ENCODE data around the gene AMOTL1. TPM values are rescaled to one million over a fixed set of nuclear protein-coding genes. Genes with fewer than 3 reads are reported as not detected.

AMOTL1 gene
- total RNA-seq, 1 donor from 2014 or later: 79.3 TPM

DNA sequence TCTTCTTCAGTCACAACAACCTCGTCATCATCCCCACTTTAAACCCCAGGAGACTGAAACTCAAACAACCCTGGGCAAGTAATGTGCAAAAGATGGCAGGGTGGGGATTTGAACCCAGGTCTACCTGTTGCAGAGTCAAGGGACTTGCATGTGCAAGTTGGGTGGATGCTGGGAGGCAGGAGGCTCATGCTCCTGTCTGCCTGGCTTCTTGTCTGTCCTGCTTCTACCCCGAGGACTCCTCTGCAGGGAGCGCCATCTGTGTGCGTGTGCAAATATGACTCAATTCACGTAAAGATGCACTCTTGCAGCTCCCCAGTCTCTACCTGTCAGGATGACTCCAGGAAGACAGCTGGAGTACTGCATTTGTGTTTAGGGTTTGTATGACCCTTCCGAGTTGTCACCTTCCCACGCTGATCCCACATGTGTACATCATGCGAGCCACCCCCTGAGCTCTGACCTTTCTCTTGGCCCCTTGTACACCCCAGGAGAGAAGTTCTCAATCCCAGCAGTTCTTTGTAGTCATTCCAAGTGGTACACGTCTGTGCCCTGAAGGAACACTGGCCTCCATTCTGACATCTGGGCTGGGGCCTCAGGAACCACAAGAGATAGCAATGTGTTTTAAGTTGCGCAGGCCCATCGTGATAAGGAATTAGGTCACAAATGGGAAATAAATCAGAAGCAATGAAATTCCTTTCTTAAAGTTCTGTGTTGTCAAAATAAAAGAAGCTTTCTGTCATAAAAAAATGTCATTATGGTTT lies 109.5 kb downstream of the AMOTL1 start:
- Histone ChIP-seq H3K27me3 (ENCODE audit: control insufficient read depth in 3 of 3, insufficient read depth in 3 of 3, low read length in 3 of 3) (no peaks in the 10 kb centered on the region), H3K27ac (ENCODE audit: low read depth, low read length) (no peak overlapping the region), H3K36me3 (ENCODE audit: control insufficient read depth in 3 of 3, insufficient read depth in 3 of 3, low read length in 3 of 3) (peaks cover 21 to 80% (median 75%) of the 10 kb centered on the region in 3 donors), H3K4me3 (ENCODE audit: low read length in 3 of 3) (no peak overlapping the region), H3K4me1 (ENCODE audit: control insufficient read depth in 3 of 3, insufficient read depth in 3 of 3, low read length in 3 of 3) (peaks cover 17 to 20% (median 20%) of the 10 kb centered on the region in 3 donors), H3K9ac (ENCODE audit: low read depth in 1 of 3, low read length in 3 of 3) (no peak overlapping the region), H3K9me3 (ENCODE audit: control insufficient read depth in 3 of 3, low read length in 3 of 3) (no peaks in the 10 kb centered on the region)

- Histone ChIP-seq H3K27me3 (ENCODE audit: control insufficient read depth in 3 of 3, insufficient read depth in 3 of 3, low read length in 3 of 3) (no peaks in the 10 kb centered on the region), H3K9ac (ENCODE audit: low read depth in 1 of 3, low read length in 3 of 3) (no peak overlapping the region), H3K4me3 (ENCODE audit: low read length in 3 of 3) (no peak overlapping the region), H3K9me3 (ENCODE audit: control insufficient read depth in 3 of 3, low read length in 3 of 3) (no peaks in the 10 kb centered on the region), H3K36me3 (ENCODE audit: control insufficient read depth in 3 of 3, insufficient read depth in 3 of 3, low read length in 3 of 3) (peaks cover 21 to 72% (median 66%) of the 10 kb centered on the region in 3 donors), H3K4me1 (ENCODE audit: control insufficient read depth in 3 of 3, insufficient read depth in 3 of 3, low read length in 3 of 3) (peaks cover 9 to 12% (median 10%) of the 10 kb centered on the region in 3 donors), H3K27ac (ENCODE audit: low read depth, low read length) (no peak overlapping the region)
Measured at GRCh38 chr11:94879006-94879405, 110.8 kb downstream of the AMOTL1 start.

DNA sequence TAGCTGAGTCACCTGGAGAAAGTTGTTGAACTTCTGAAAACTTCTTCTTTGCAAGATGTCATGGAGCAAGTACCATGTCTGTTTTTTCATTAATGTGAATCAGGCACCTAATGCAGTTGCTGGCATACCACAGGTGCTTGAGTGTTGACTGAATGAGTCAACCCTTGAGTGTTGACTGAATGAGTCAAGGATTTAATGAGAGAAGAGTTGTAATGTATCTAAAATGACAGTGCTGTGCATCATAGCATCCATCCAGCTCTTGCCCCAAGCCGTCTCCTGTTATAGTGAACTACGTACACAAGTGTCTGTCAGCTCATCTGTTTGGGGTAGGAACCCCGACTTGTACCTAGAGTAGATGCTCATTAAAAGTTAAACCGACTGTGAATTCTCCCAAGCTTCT lies 112.1 kb downstream of the AMOTL1 start:
- Histone ChIP-seq H3K4me1 (ENCODE audit: control insufficient read depth in 3 of 3, insufficient read depth in 3 of 3, low read length in 3 of 3) (peaks cover 3 to 7% (median 3%) of the 10 kb centered on the region in 3 donors), H3K4me3 (ENCODE audit: low read length in 3 of 3) (no peak overlapping the region), H3K27me3 (ENCODE audit: control insufficient read depth in 3 of 3, insufficient read depth in 3 of 3, low read length in 3 of 3) (no peaks in the 10 kb centered on the region), H3K9ac (ENCODE audit: low read depth in 1 of 3, low read length in 3 of 3) (no peak overlapping the region), H3K9me3 (ENCODE audit: control insufficient read depth in 3 of 3, low read length in 3 of 3) (no peaks in the 10 kb centered on the region), H3K27ac (ENCODE audit: low read depth, low read length) (no peak overlapping the region), H3K36me3 (ENCODE audit: control insufficient read depth in 3 of 3, insufficient read depth in 3 of 3, low read length in 3 of 3) (peaks cover 21 to 64% (median 62%) of the 10 kb centered on the region in 3 donors)

- Histone ChIP-seq H3K4me1 (ENCODE audit: control insufficient read depth in 3 of 3, insufficient read depth in 3 of 3, low read length in 3 of 3) (no peaks in the 10 kb centered on the region), H3K27ac (ENCODE audit: low read depth, low read length) (no peak overlapping the region), H3K9ac (ENCODE audit: low read depth in 1 of 3, low read length in 3 of 3) (no peak overlapping the region), H3K4me3 (ENCODE audit: low read length in 3 of 3) (no peak overlapping the region), H3K27me3 (ENCODE audit: control insufficient read depth in 3 of 3, insufficient read depth in 3 of 3, low read length in 3 of 3) (no peaks in the 10 kb centered on the region), H3K36me3 (ENCODE audit: control insufficient read depth in 3 of 3, insufficient read depth in 3 of 3, low read length in 3 of 3) (peaks cover 13 to 45% (median 38%) of the 10 kb centered on the region in 3 donors), H3K9me3 (ENCODE audit: control insufficient read depth in 3 of 3, low read length in 3 of 3) (no peaks in the 10 kb centered on the region)
Measured at GRCh38 chr11:94882931-94883330, 114.8 kb downstream of the AMOTL1 start.

- Histone ChIP-seq H3K9me3 (ENCODE audit: control insufficient read depth in 3 of 3, low read length in 3 of 3) (no peaks in the 10 kb centered on the region), H3K4me1 (ENCODE audit: control insufficient read depth in 3 of 3, insufficient read depth in 3 of 3, low read length in 3 of 3) (no peaks in the 10 kb centered on the region), H3K27ac (ENCODE audit: low read depth, low read length) (no peak overlapping the region), H3K27me3 (ENCODE audit: control insufficient read depth in 3 of 3, insufficient read depth in 3 of 3, low read length in 3 of 3) (no peaks in the 10 kb centered on the region), H3K36me3 (ENCODE audit: control insufficient read depth in 3 of 3, insufficient read depth in 3 of 3, low read length in 3 of 3) (peaks cover 13 to 39% (median 33%) of the 10 kb centered on the region in 3 donors), H3K9ac (ENCODE audit: low read depth in 1 of 3, low read length in 3 of 3) (no peak overlapping the region), H3K4me3 (ENCODE audit: low read length in 3 of 3) (no peak overlapping the region)
Measured at GRCh38 chr11:94883878-94884277, 115.7 kb downstream of the AMOTL1 start.

GRCh38 chr11:94884376-94884775 lies 116.2 kb downstream of the AMOTL1 start:
- Histone ChIP-seq H3K27ac (ENCODE audit: low read depth, low read length) (no peak overlapping the region), H3K36me3 (ENCODE audit: control insufficient read depth in 3 of 3, insufficient read depth in 3 of 3, low read length in 3 of 3) (peaks cover 13 to 34% (median 28%) of the 10 kb centered on the region in 3 donors), H3K9ac (ENCODE audit: low read depth in 1 of 3, low read length in 3 of 3) (no peak overlapping the region), H3K27me3 (ENCODE audit: control insufficient read depth in 3 of 3, insufficient read depth in 3 of 3, low read length in 3 of 3) (no peaks in the 10 kb centered on the region), H3K4me3 (ENCODE audit: low read length in 3 of 3) (no peak overlapping the region), H3K4me1 (ENCODE audit: control insufficient read depth in 3 of 3, insufficient read depth in 3 of 3, low read length in 3 of 3) (no peaks in the 10 kb centered on the region), H3K9me3 (ENCODE audit: control insufficient read depth in 3 of 3, low read length in 3 of 3) (no peaks in the 10 kb centered on the region)

DNA sequence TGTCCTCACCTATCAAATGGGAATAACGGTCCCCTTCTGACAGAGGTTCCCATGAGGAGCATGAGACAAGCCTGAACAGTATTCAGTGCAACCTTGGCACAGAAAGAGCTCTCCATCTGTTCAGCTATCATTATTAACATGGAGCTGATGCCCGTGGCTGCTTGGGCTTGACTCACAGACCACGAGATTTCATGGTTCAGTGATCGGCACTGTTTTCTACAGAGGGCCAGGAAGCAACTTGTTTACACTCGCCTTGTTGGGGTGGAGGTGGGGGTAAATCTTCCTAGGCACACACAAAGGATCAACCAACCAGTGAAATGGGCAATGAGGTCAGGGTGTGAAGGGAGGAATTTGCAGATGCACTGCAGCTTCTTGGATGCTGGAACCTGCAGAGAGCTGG lies 117.0 kb downstream of the AMOTL1 start:
- H3K27me3 ChIP-seq (ENCODE audit: control insufficient read depth in 3 of 3, insufficient read depth in 3 of 3, low read length in 3 of 3): no peaks in the 10 kb centered on the region
- no peak overlapping the region for H3K9ac ChIP-seq (ENCODE audit: low read depth in 1 of 3, low read length in 3 of 3)
- no peak overlapping the region for H3K4me3 ChIP-seq (ENCODE audit: low read length in 3 of 3)
- H3K9me3 ChIP-seq (ENCODE audit: control insufficient read depth in 3 of 3, low read length in 3 of 3): no peaks in the 10 kb centered on the region
- H3K4me1 ChIP-seq (ENCODE audit: control insufficient read depth in 3 of 3, insufficient read depth in 3 of 3, low read length in 3 of 3): no peaks in the 10 kb centered on the region
- H3K36me3 ChIP-seq (ENCODE audit: control insufficient read depth in 3 of 3, insufficient read depth in 3 of 3, low read length in 3 of 3): peaks cover 13 to 26% (median 26%) of the 10 kb centered on the region in 3 donors
- H3K27ac ChIP-seq (ENCODE audit: low read depth, low read length): no peak overlapping the region

DNA sequence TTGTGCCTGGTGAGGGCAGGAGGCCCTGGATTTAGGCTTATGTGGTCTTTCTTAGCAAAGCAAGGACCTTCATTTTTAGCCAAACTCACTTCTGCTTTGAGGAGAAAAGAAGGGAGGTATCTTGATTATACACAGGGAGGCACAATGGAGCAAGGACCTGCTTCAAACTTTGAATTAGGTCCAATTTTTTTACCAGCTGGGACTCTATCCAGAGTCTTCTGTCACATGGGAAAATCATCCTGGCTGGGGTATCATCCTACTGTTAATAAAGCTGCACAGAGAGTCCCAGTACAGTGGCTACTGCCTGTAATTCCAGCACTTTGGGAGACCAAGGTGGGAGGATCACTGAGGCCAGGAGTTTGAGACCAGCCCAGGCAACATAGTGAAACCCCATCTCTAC lies 117.4 kb downstream of the AMOTL1 start:
- no peaks in the 10 kb centered on the region for H3K27me3 ChIP-seq (ENCODE audit: control insufficient read depth in 3 of 3, insufficient read depth in 3 of 3, low read length in 3 of 3)
- no peak overlapping the region for H3K4me3 ChIP-seq (ENCODE audit: low read length in 3 of 3)
- H3K36me3 ChIP-seq (ENCODE audit: control insufficient read depth in 3 of 3, insufficient read depth in 3 of 3, low read length in 3 of 3): peaks cover 13 to 24% (median 22%) of the 10 kb centered on the region in 3 donors
- no peak overlapping the region for H3K9ac ChIP-seq (ENCODE audit: low read depth in 1 of 3, low read length in 3 of 3)
- no peaks in the 10 kb centered on the region for H3K9me3 ChIP-seq (ENCODE audit: control insufficient read depth in 3 of 3, low read length in 3 of 3)
- no peaks in the 10 kb centered on the region for H3K4me1 ChIP-seq (ENCODE audit: control insufficient read depth in 3 of 3, insufficient read depth in 3 of 3, low read length in 3 of 3)
- H3K27ac ChIP-seq (ENCODE audit: low read depth, low read length): no peak overlapping the region

DNA sequence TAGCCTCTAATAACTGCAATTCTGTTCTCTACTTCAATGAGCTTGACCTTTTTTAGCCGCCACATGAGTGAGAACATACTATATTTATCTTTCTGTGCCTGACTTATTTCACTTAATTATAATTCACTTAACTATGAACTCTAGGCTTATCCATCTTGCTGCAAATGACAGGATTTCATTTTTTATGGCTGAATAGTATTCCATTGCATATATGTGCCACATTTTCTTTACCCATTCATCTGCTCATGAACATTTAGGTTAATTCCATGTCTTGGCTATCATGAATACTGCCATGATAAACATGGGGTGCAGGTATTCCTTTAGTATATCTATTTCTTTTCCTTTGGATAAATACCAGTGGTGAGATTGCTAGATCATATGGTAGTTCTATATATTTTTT lies 120.0 kb downstream of the AMOTL1 start:
- no peak overlapping the region for H3K4me3 ChIP-seq (ENCODE audit: low read length in 3 of 3)
- H3K27ac ChIP-seq (ENCODE audit: low read depth, low read length): no peak overlapping the region
- H3K9ac ChIP-seq (ENCODE audit: low read depth in 1 of 3, low read length in 3 of 3): no peak overlapping the region
- H3K9me3 ChIP-seq (ENCODE audit: control insufficient read depth in 3 of 3, low read length in 3 of 3): peaks cover 0 to 3% (median 2%) of the 10 kb centered on the region in 3 donors
- H3K4me1 ChIP-seq (ENCODE audit: control insufficient read depth in 3 of 3, insufficient read depth in 3 of 3, low read length in 3 of 3): no peaks in the 10 kb centered on the region
- H3K36me3 ChIP-seq (ENCODE audit: control insufficient read depth in 3 of 3, insufficient read depth in 3 of 3, low read length in 3 of 3): peaks cover 4 to 10% (median 5%) of the 10 kb centered on the region in 3 donors
- H3K27me3 ChIP-seq (ENCODE audit: control insufficient read depth in 3 of 3, insufficient read depth in 3 of 3, low read length in 3 of 3): no peaks in the 10 kb centered on the region

GRCh38 chr11:94895451-94895850 lies 127.3 kb downstream of the AMOTL1 start:
- H3K9me3 ChIP-seq (ENCODE audit: control insufficient read depth in 3 of 3, low read length in 3 of 3): peaks cover 7 to 12% (median 8%) of the 10 kb centered on the region in 3 donors
- H3K4me1 ChIP-seq (ENCODE audit: control insufficient read depth in 3 of 3, insufficient read depth in 3 of 3, low read length in 3 of 3): peaks cover 0 to 5% (median 4%) of the 10 kb centered on the region in 3 donors
- no peaks in the 10 kb centered on the region for H3K27me3 ChIP-seq (ENCODE audit: control insufficient read depth in 3 of 3, insufficient read depth in 3 of 3, low read length in 3 of 3)
- H3K9ac ChIP-seq (ENCODE audit: low read depth in 1 of 3, low read length in 3 of 3): no peak overlapping the region
- H3K4me3 ChIP-seq (ENCODE audit: low read length in 3 of 3): no peak overlapping the region
- H3K27ac ChIP-seq (ENCODE audit: low read depth, low read length): no peak overlapping the region
- peaks cover 0 to 9% (median 0%) of the 10 kb centered on the region in 3 donors for H3K36me3 ChIP-seq (ENCODE audit: control insufficient read depth in 3 of 3, insufficient read depth in 3 of 3, low read length in 3 of 3)
